ENCODE measurements around the gene BACH2. TPM values are rescaled to one million over a fixed set of nuclear protein-coding genes. Genes with fewer than 3 reads are reported as not detected.
"Not testable (repeated sequence)": the region's sequence is repeated elsewhere in the genome, so short reads cannot be mapped to it uniquely, and the experiment has no call there.

The BACH2 gene
- total and polyA plus RNA-seq, 10 of the 15 experiments (the other 5 are each of a cell fraction or from before 2014, with no cell fraction given), result 0.03 to 0.28 (median 0.04) TPM; not detected in 3

DNA sequence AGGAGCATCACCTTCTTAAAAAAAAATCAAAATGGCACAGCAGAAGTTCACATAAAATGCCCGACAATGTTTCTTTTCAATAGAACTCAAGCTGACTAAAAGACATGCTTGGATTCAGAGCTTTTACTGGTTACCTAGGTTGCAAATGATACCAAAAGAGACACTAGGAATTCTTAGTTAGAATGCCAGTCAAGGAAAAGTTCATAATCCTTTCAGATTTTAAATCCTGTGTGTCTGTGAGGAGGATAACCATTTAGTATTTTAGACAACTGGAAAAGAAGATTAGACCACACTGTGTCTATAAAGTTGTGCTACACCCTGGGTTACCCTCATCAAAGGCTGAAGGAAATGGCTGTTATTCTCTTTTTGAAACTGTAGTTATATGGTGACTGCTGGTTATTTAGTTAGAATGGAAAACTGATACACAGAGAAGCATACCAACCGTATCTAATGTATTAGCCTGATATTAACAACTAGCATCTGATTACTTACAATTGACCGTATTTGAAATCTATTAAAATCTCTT lies 262.8 kb downstream of the BACH2 start:
- in situ Hi-C loops (cut with MboI) (no loop called here), intact Hi-C loops (cut with micrococcal nuclease; ENCODE audit: unreplicated experiment) (no loop called here)
- no peaks in the 10 kb centered on the region for H3K79me2 ChIP-seq (ENCODE audit: control insufficient read depth, insufficient read depth, low read length)
- no peak overlapping the region for H3K27ac ChIP-seq (ENCODE audit: control insufficient read depth, insufficient read depth)
- no peak overlapping the region for H3K4me3 ChIP-seq
- ChIA-PET POLR2A (no interaction called here), RAD21 (ENCODE audit: unreplicated experiment) (no interaction called here), SMC1A (ENCODE audit: uncharacterized antibody, unreplicated experiment) (no interaction called here), CTCF (no interaction called here)
- no peaks in the 10 kb centered on the region for H3K36me3 ChIP-seq (ENCODE audit: control insufficient read depth in 2 of 2, insufficient read depth in 2 of 2, low read length in 1 of 2)
- no peak overlapping the region for H2AFZ ChIP-seq (ENCODE audit: control insufficient read depth, low read depth, low read length)
- ATAC-seq (no peak), DNase-seq (ENCODE audit: low read depth, low spot score) (no peak), FAIRE-seq (no peak)
- no peaks in the 10 kb centered on the region for H4K20me1 ChIP-seq (ENCODE audit: control insufficient read depth, insufficient read depth)
- H3K9ac ChIP-seq (ENCODE audit: control insufficient read depth, insufficient read depth, low read length), result no peak overlapping the region
- no peak overlapping the region for H3K4me2 ChIP-seq (ENCODE audit: control insufficient read depth, insufficient read depth)
- no peak for TF ChIP-seq JUND (IDR thresholded peaks at IDR 0.05; ENCODE audit: low read depth, low read length)
- TF ChIP-seq LARP7 (IDR thresholded peaks at IDR 0.05), result no peak
- TF ChIP-seq SMC3 (IDR thresholded peaks at IDR 0.05; ENCODE audit: borderline replicate concordance, low read length), result no peak
- no peaks in the 10 kb centered on the region for H3K4me1 ChIP-seq (ENCODE audit: control insufficient read depth, insufficient read depth, low read length)
- WGBS (ENCODE audit: insufficient coverage, insufficient replicate concordance, low lambda C conversion rate, missing lambda C conversion rate), result 62% methylated on average over 3 of the region's 3 CpGs
- no TSS peak for BruUV-seq (replicated peaks)
- no peaks in the 10 kb centered on the region for H3K27me3 ChIP-seq (replicated peaks in 1 of 2; ENCODE audit: control insufficient read depth in 2 of 2, insufficient read depth in 2 of 2, low read length in 1 of 2)
- no peaks in the 10 kb centered on the region for H3K9me3 ChIP-seq (replicated peaks; ENCODE audit: control insufficient read depth, insufficient read depth, low read length)

- CTCF ChIA-PET; ATAC-seq; H3K4me3 ChIP-seq; RAD21 ChIA-PET (ENCODE audit: unreplicated experiment); H3K4me2 ChIP-seq (ENCODE audit: control insufficient read depth, insufficient read depth); H4K20me1 ChIP-seq (ENCODE audit: control insufficient read depth, insufficient read depth); H3K36me3 ChIP-seq (ENCODE audit: control insufficient read depth in 2 of 2, insufficient read depth in 2 of 2, low read length in 1 of 2); FAIRE-seq; SMC1A ChIA-PET (ENCODE audit: uncharacterized antibody, unreplicated experiment); DNase-seq (ENCODE audit: low read depth, low spot score); H3K4me1 ChIP-seq (ENCODE audit: control insufficient read depth, insufficient read depth, low read length); POLR2A ChIA-PET; H3K79me2 ChIP-seq (ENCODE audit: control insufficient read depth, insufficient read depth, low read length); H3K9me3 ChIP-seq (replicated peaks; ENCODE audit: control insufficient read depth, insufficient read depth, low read length); H2AFZ ChIP-seq (ENCODE audit: control insufficient read depth, low read depth, low read length); H3K27ac ChIP-seq (ENCODE audit: control insufficient read depth, insufficient read depth); in situ Hi-C loops (cut with MboI); BruUV-seq (replicated peaks); H3K27me3 ChIP-seq (replicated peaks in 1 of 2; ENCODE audit: control insufficient read depth in 2 of 2, insufficient read depth in 2 of 2, low read length in 1 of 2); H3K9ac ChIP-seq (ENCODE audit: control insufficient read depth, insufficient read depth, low read length); intact Hi-C loops (cut with micrococcal nuclease; ENCODE audit: unreplicated experiment): not testable (repeated sequence)
- 57% methylated on average over 5 of the region's 5 CpGs for WGBS (ENCODE audit: insufficient coverage, insufficient replicate concordance, low lambda C conversion rate, missing lambda C conversion rate)
These were observed 264.0 kb downstream of the BACH2 start for GRCh38 chr6:90032489-90033212.
